MM.1S (cell line): ENCODE data around the gene SNX9.

ENCODE experiments used
- DNase-seq: peaks from one replicate; pipeline ENCODE4 v3.0.0-alpha.2; 2015
- H2AFZ ChIP-seq: fragments of 300-600 bp; sonication (generic); 2 replicates; pipeline ENCODE4 v1.6.0; 2016; ENCODE audit warnings: antibody characterized with exemption, low read length
- H3F3A ChIP-seq: fragments of 300-600 bp; sonication (generic); 2 replicates; pipeline ENCODE4 v1.6.1; 2016; ENCODE audit warnings: mild to moderate bottlenecking, antibody characterized with exemption, low read length, moderate library complexity, mixed read lengths; ENCODE audit not compliant: insufficient read depth
- H3K27ac ChIP-seq: fragments of 300-600 bp; sonication (generic); 2 replicates; pipeline ENCODE4 v1.5.1; 2016; ENCODE audit warnings: mild to moderate bottlenecking, low read length
- H3K27me3 ChIP-seq: fragments of 300-600 bp; sonication (generic); replicated peaks from 2 replicates; pipeline ENCODE4 v1.6.0; 2016; ENCODE audit warnings: low read length; ENCODE audit not compliant: insufficient read depth
- H3K36me3 ChIP-seq: fragments of 300-600 bp; sonication (generic); replicated peaks from 2 replicates; pipeline ENCODE4 v1.6.1; 2016; ENCODE audit warnings: mild to moderate bottlenecking, low read length, mixed read lengths; ENCODE audit not compliant: insufficient read depth
- H3K4me1 ChIP-seq: fragments of 300-600 bp; sonication (generic); 2 replicates; pipeline ENCODE4 v1.6.1; 2016; ENCODE audit warnings: low read length, mixed read lengths
- H3K4me2 ChIP-seq: fragments of 300-600 bp; sonication (generic); 2 replicates; pipeline ENCODE4 v1.6.0; 2016; ENCODE audit warnings: low read depth, low read length
- H3K4me3 ChIP-seq: fragments of 300-600 bp; sonication (generic); 2 replicates; pipeline ENCODE4 v1.5.1; 2016; ENCODE audit warnings: low read length, mixed read lengths
- H3K79me2 ChIP-seq: fragments of 300-600 bp; sonication (generic); 2 replicates; pipeline ENCODE4 v1.6.1; 2016; ENCODE audit warnings: mixed run types, low read length, mixed read lengths
- H3K9ac ChIP-seq: fragments of 300-600 bp; sonication (generic); 2 replicates; pipeline ENCODE4 v1.6.1; 2016; ENCODE audit warnings: low read length, mixed read lengths
- H3K9me2 ChIP-seq: fragments of 300-600 bp; sonication (generic); replicated peaks from 2 replicates; pipeline ENCODE4 v1.6.1; 2016; ENCODE audit warnings: mild to moderate bottlenecking, low read length, mixed read lengths; ENCODE audit not compliant: insufficient read depth
- H3K9me3 ChIP-seq: fragments of 300-600 bp; sonication (generic); replicated peaks from 2 replicates; pipeline ENCODE4 v1.6.1; 2016; ENCODE audit warnings: mild to moderate bottlenecking, low read length, mixed read lengths; ENCODE audit not compliant: insufficient read depth
- H4K20me1 ChIP-seq: fragments of 300-600 bp; sonication (generic); 2 replicates; pipeline ENCODE4 v1.6.1; 2016; ENCODE audit warnings: mild to moderate bottlenecking, low read length, moderate library complexity, mixed read lengths; ENCODE audit not compliant: insufficient read depth
- EZH2 ChIP-seq: fragments of 300-600 bp; sonication (generic); optimal IDR thresholded peaks from 2 replicates; pipeline ENCODE3; 2017; ENCODE audit warnings: low read depth, mild to moderate bottlenecking, antibody characterized with exemption, low read length, mixed read lengths
- EZH2phosphoT487 ChIP-seq: fragments of 300-600 bp; sonication (generic); IDR thresholded peaks from 2 replicates; pipeline ENCODE4 v1.6.1; 2018; ENCODE audit warnings: antibody characterized with exemption, low read length
- TF ChIP-seq, protein P1 (sequence below): fragments of 300-600 bp; sonication (generic); IDR thresholded peaks from 2 replicates; pipeline ENCODE4 v1.5.1; 2016; ENCODE audit warnings: antibody characterized with exemption, low read length, mixed read lengths

Gene SNX9

DNA sequence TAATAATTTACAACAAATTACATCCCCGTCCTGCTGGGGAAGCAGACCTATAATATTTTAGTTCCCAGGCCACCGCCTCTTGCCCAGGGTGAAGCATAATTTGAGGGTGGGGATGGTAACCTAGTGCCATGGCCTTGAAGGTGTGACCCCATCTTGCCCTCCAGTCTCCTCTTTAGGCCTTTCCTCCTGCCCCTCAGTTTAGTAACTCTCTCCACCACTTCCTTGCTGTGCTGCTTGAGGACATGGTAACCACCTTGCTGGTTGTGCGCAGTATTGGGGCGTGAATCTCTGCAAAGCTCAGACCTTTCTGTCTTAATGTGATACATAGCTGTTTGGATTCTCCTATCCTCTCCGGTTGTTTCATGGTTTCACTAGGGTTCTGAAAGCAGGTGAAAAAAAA lies 16.6 kb downstream of the SNX9 start:
- H3K4me1 ChIP-seq, result no peaks in the 10 kb centered on the region
- no peak for DNase-seq
- no peak overlapping the region for H3K27ac ChIP-seq
- H3K79me2 ChIP-seq, result no peaks in the 10 kb centered on the region
- H3K4me3 ChIP-seq, result no peak overlapping the region
- no peak overlapping the region for H2AFZ ChIP-seq
- TF ChIP-seq, protein P1, sequence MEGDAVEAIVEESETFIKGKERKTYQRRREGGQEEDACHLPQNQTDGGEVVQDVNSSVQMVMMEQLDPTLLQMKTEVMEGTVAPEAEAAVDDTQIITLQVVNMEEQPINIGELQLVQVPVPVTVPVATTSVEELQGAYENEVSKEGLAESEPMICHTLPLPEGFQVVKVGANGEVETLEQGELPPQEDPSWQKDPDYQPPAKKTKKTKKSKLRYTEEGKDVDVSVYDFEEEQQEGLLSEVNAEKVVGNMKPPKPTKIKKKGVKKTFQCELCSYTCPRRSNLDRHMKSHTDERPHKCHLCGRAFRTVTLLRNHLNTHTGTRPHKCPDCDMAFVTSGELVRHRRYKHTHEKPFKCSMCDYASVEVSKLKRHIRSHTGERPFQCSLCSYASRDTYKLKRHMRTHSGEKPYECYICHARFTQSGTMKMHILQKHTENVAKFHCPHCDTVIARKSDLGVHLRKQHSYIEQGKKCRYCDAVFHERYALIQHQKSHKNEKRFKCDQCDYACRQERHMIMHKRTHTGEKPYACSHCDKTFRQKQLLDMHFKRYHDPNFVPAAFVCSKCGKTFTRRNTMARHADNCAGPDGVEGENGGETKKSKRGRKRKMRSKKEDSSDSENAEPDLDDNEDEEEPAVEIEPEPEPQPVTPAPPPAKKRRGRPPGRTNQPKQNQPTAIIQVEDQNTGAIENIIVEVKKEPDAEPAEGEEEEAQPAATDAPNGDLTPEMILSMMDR, result no peak
- no peaks in the 10 kb centered on the region for H3K27me3 ChIP-seq
- no peaks in the 10 kb centered on the region for H3F3A ChIP-seq
- H3K4me2 ChIP-seq, result no peak overlapping the region
- no peaks in the 10 kb centered on the region for H4K20me1 ChIP-seq
- no peaks in the 10 kb centered on the region for H3K9me3 ChIP-seq
- no peaks in the 10 kb centered on the region for H3K36me3 ChIP-seq
- no peaks in the 10 kb centered on the region for H3K9me2 ChIP-seq
- H3K9ac ChIP-seq, result no peak overlapping the region

DNA sequence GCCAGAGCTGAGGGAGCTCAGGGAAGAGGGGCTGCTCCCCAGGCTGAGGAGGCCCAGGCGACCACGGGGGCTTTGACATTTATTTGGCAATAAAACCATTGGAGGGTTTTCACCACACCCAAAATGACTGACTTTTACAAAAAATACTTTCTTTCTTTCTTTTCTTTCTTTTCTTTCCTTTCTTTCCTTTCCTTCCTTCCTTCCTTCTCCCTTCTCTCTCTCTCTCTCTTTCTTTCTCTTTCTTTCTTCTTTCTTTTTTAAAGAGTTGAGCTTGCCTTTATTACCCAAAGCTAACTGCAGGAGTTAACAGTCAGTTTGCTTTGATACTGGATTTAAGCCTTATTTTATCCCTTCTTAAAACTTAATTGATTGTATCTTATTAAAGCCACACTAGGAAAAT lies 17.2 kb downstream of the SNX9 start:
- no peaks in the 10 kb centered on the region for H4K20me1 ChIP-seq
- H3K79me2 ChIP-seq, result no peaks in the 10 kb centered on the region

DNA sequence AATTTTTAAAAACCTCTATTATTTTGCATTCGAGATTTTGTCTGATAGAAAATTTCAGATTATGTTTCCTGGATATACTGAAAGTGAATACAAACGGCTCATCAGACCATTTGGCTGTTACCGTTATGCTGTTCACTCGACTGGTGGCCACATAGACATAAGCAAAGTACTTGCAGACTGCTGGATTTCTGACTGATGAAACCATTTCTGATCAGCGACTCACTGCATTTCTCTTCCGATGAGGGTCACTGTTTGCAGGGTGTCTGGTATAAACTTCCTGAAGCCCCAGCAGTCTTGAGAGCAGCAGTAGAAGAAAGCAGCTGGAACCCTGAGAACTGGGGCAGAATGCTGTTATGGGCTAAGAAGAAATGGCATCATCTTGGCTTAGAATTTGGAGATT lies 17.7 kb downstream of the SNX9 start:
- DNase-seq, result no peak
- H3K9me2 ChIP-seq, result no peaks in the 10 kb centered on the region
- no peak overlapping the region for H2AFZ ChIP-seq
- TF ChIP-seq EZH2phosphoT487, result no peak
- TF ChIP-seq, protein P1, result no peak
- no peak for TF ChIP-seq EZH2
- no peaks in the 10 kb centered on the region for H3K4me1 ChIP-seq
- H3K9me3 ChIP-seq, result no peaks in the 10 kb centered on the region
- no peak overlapping the region for H3K27ac ChIP-seq
- H3K79me2 ChIP-seq, result no peaks in the 10 kb centered on the region
- no peaks in the 10 kb centered on the region for H3F3A ChIP-seq
- no peaks in the 10 kb centered on the region for H4K20me1 ChIP-seq
- H3K9ac ChIP-seq, result no peak overlapping the region
- no peaks in the 10 kb centered on the region for H3K36me3 ChIP-seq
- no peak overlapping the region for H3K4me2 ChIP-seq
- no peaks in the 10 kb centered on the region for H3K27me3 ChIP-seq
- H3K4me3 ChIP-seq, result no peak overlapping the region

More for the DNA sequence above, 17.2 kb downstream of the SNX9 start:
- no peak for DNase-seq
- no peaks in the 10 kb centered on the region for H3K4me1 ChIP-seq
- H3K4me2 ChIP-seq, result no peak overlapping the region
- TF ChIP-seq, protein P1, result no peak
- TF ChIP-seq EZH2phosphoT487 (no peak), EZH2 (no peak)
- no peaks in the 10 kb centered on the region for H3K27me3 ChIP-seq
- H3F3A ChIP-seq, result no peaks in the 10 kb centered on the region
- no peak overlapping the region for H2AFZ ChIP-seq
- no peak overlapping the region for H3K27ac ChIP-seq
- H3K9me3 ChIP-seq, result no peaks in the 10 kb centered on the region
- no peaks in the 10 kb centered on the region for H3K9me2 ChIP-seq
- no peak overlapping the region for H3K9ac ChIP-seq
- no peak overlapping the region for H3K4me3 ChIP-seq
- no peaks in the 10 kb centered on the region for H3K36me3 ChIP-seq
